ENCODE measurements around the gene YPEL4. TPM values are rescaled to one million over a fixed set of nuclear protein-coding genes. Genes with fewer than 3 reads are reported as not detected.

The YPEL4 gene
- total and polyA plus RNA-seq, 2 donors from 2014 or later, result 0.82 to 0.88 TPM

- no peak for FAIRE-seq
- Histone ChIP-seq H3K4me1 (ENCODE audit: control insufficient read depth in 2 of 3, insufficient read depth in 2 of 3, low read depth in 1 of 3, low read length in 3 of 3) (peaks cover 3 to 28% (median 5%) of the 10 kb centered on the region in 3 donors), H3K27me3 (ENCODE audit: control insufficient read depth, insufficient read depth, low read length) (peaks cover 7% of the 10 kb centered on the region), H3K4me3 (ENCODE audit: low read length in 3 of 3) (peak overlapping the region in 2 of 3 donors; percentile 34 to 37), H3K9me3 (ENCODE audit: control insufficient read depth in 2 of 3, insufficient read depth in 1 of 3, low read length in 3 of 3) (no peaks in the 10 kb centered on the region), H3K27ac (ENCODE audit: low read depth in 2 of 2, low read length in 2 of 2) (no peak overlapping the region), H3K36me3 (ENCODE audit: control insufficient read depth in 2 of 3, insufficient read depth in 3 of 3, low read length in 3 of 3) (no peaks in the 10 kb centered on the region), H3K9ac (ENCODE audit: low read length in 3 of 3) (no peak overlapping the region)
- DNase-seq, result peak; percentile 49 to 79 (median 61)
- intact Hi-C loops (cut with DNase I), result no loop called here
- no peak for TF ChIP-seq CTCF (IDR thresholded peaks at IDR 0.05; ENCODE audit: borderline replicate concordance, extremely low read depth, insufficient read depth)
Measured at GRCh38 chr11:57648801-57649735, 644 bp downstream of the YPEL4 start.

GRCh38 chr11:57647960-57648800 is 1.5 kb downstream of the YPEL4 start:
- Histone ChIP-seq H3K9ac (ENCODE audit: low read length in 3 of 3) (no peak overlapping the region), H3K4me1 (ENCODE audit: control insufficient read depth in 2 of 3, insufficient read depth in 2 of 3, low read depth in 1 of 3, low read length in 3 of 3) (peaks cover 3 to 28% (median 5%) of the 10 kb centered on the region in 3 donors), H3K4me3 (ENCODE audit: low read length in 3 of 3) (no peak overlapping the region), H3K9me3 (ENCODE audit: control insufficient read depth in 2 of 3, insufficient read depth in 1 of 3, low read length in 3 of 3) (no peaks in the 10 kb centered on the region), H3K27me3 (ENCODE audit: control insufficient read depth, insufficient read depth, low read length) (peaks cover 7% of the 10 kb centered on the region), H3K36me3 (ENCODE audit: control insufficient read depth in 2 of 3, insufficient read depth in 3 of 3, low read length in 3 of 3) (no peaks in the 10 kb centered on the region), H3K27ac (ENCODE audit: low read depth in 2 of 2, low read length in 2 of 2) (no peak overlapping the region)
- no peak for FAIRE-seq
- peak in 4 of 5 donors; percentile 30 to 69 (median 36) for DNase-seq
- intact Hi-C loops (cut with DNase I), result no loop called here
- TF ChIP-seq CTCF (IDR thresholded peaks at IDR 0.05; ENCODE audit: borderline replicate concordance, extremely low read depth, insufficient read depth), result no peak

- TF ChIP-seq CTCF (IDR thresholded peaks at IDR 0.05; ENCODE audit: borderline replicate concordance, extremely low read depth, insufficient read depth), result no peak
- peak in 4 of 5 donors; percentile 37 to 77 (median 43) for DNase-seq
- Histone ChIP-seq H3K9me3 (ENCODE audit: control insufficient read depth in 2 of 3, insufficient read depth in 1 of 3, low read length in 3 of 3) (no peaks in the 10 kb centered on the region), H3K4me1 (ENCODE audit: control insufficient read depth in 2 of 3, insufficient read depth in 2 of 3, low read depth in 1 of 3, low read length in 3 of 3) (peaks cover 3 to 28% (median 5%) of the 10 kb centered on the region in 3 donors), H3K4me3 (ENCODE audit: low read length in 3 of 3) (no peak overlapping the region), H3K27me3 (ENCODE audit: control insufficient read depth, insufficient read depth, low read length) (peaks cover 7% of the 10 kb centered on the region), H3K9ac (ENCODE audit: low read length in 3 of 3) (no peak overlapping the region), H3K27ac (ENCODE audit: low read depth in 2 of 2, low read length in 2 of 2) (no peak overlapping the region), H3K36me3 (ENCODE audit: control insufficient read depth in 2 of 3, insufficient read depth in 3 of 3, low read length in 3 of 3) (no peaks in the 10 kb centered on the region)
- intact Hi-C loops (cut with DNase I), result no loop called here
- no peak for FAIRE-seq
Measured at GRCh38 chr11:57647372-57647771, 2.3 kb downstream of the YPEL4 start.

Measured in kidney (tissue), 14 donors.